Measurements from ENCODE around the gene ZNF813. TPM values are rescaled to one million over a fixed set of nuclear protein-coding genes. Genes with fewer than 3 reads are reported as not detected.
A peak's percentile ranks its signal among the peaks of the same experiment; 100 is the strongest.
"Not testable (repeated sequence)": the region's sequence is repeated elsewhere in the genome, so short reads cannot be mapped to it uniquely, and the experiment has no call there.

Gene ZNF813
- polyA plus RNA-seq, 3 donors, result 0.32 to 1.9 (median 0.61) TPM

DNA sequence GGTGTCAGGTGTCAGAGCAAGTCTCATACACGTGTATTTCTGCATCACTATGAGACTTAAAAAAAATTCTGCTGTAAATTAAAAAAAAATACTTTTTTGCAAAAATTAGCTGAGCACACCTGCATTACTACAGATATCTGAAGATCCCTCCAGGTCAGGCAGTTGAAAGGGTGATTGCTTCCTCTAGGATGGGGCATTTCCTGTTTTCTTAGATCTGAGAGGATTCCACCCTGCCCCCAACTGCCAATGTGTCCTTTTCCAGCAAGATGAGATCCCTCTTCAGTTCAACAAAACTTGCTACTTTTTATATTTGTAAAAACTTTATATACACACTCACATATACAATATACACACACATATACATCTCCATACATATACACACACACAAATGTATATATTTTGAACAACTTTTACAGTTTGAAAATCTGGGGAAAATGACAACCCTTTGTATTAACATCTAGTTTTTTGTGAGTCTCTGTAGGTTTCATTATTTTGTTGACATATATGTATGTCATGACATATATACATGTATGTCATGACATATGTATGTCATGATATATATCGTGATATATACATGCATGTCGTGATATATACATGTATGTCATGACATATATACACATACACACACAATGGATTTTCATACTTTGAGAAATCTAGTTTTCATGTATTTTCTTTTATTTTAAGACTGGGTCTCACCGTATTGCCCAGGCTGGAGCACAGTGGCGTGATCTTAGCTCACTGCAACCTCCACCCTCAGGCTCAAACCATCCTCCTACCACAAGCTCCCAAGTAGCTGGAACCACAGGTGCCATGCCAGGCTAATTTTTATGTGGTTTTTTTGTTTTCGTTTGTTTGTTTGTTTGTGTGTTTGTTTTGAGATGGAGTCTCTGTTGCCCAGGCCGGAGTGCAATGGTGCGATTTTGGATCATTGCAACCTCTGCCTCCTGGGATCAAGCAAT lies 17.8 kb downstream of the ZNF813 start:
- peaks cover 44 to 95% (median 87%) of the 10 kb centered on the region in 7 donors for H3K9me3 Mint-ChIP-seq
- Histone ChIP-seq H3K4me3 (replicated peaks in 1 of 3; ENCODE audit: low read depth in 2 of 3, low read length in 3 of 3) (no peak overlapping the region), H4K20me1 (ENCODE audit: insufficient read depth, low read length) (no peaks in the 10 kb centered on the region), H3K4me2 (replicated peaks; ENCODE audit: extremely low read depth, low read length, poor library complexity, severe bottlenecking) (no peak overlapping the region), H3K27ac (ENCODE audit: low read depth in 1 of 2, low read length in 2 of 2) (no peak overlapping the region), H3K9ac (ENCODE audit: insufficient read depth, low read length, poor library complexity, severe bottlenecking) (no peak overlapping the region), H3K4me1 (ENCODE audit: control insufficient read depth in 1 of 2, insufficient read depth in 2 of 2, low read length in 2 of 2) (no peaks in the 10 kb centered on the region), H3K27me3 (ENCODE audit: control insufficient read depth in 2 of 2, insufficient read depth in 2 of 2, low read length in 2 of 2) (no peaks in the 10 kb centered on the region), H2AFZ (ENCODE audit: insufficient read depth, low read depth, low read length, poor library complexity, severe bottlenecking) (no peak overlapping the region), H3K36me3 (replicated peaks in 1 of 2; ENCODE audit: control insufficient read depth in 1 of 2, insufficient read depth in 2 of 2, low read length in 2 of 2) (peaks cover 54 to 82% of the 10 kb centered on the region in 2 donors), H3K9me3 (replicated peaks in 1 of 2; ENCODE audit: control insufficient read depth in 1 of 2, insufficient read depth in 1 of 2, low read length in 2 of 2) (peaks cover 73 to 85% of the 10 kb centered on the region in 2 donors), H3K79me2 (ENCODE audit: insufficient read depth, low read length) (no peaks in the 10 kb centered on the region)
- DNase-seq, result no peak
- H3K4me1 Mint-ChIP-seq, result no peaks in the 10 kb centered on the region
- peaks cover 65 to 79% of the 10 kb centered on the region in 2 donors for H3K36me3 Mint-ChIP-seq
- intact Hi-C loops (cut with micrococcal nuclease), result no loop called here
- H3K27ac Mint-ChIP-seq, result no peak overlapping the region
- H3K27me3 Mint-ChIP-seq (ENCODE audit: low read depth in 3 of 3), result no peaks in the 10 kb centered on the region
- 100% methylated on average over 3 of the region's 8 CpGs for WGBS (ENCODE audit: insufficient coverage)
- TF ChIP-seq CTCF (IDR thresholded peaks at IDR 0.05), result no peak
- no peak overlapping the region for H3K4me3 Mint-ChIP-seq

DNA sequence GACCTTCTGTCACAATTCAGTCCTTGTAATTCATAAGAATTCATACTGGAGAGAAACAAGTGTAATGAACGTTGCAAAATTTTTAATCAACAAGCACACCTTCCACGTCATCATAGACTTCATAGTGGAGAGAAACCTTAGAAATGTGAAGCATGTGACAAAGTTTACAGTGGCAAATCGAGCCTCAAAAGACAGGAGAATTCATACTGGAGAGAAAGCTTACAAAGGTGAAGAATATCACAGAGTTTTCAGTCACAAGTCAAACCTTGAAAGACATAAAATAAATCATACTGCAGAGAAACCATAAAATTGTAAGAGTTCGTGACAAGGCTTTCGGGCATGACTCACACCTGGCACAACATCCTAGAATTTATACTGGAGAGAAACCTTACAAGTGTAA lies 24.6 kb downstream of the ZNF813 start:
- H3K9ac ChIP-seq (ENCODE audit: insufficient read depth, low read length, poor library complexity, severe bottlenecking), result no peak overlapping the region
- no peak overlapping the region for H3K27ac Mint-ChIP-seq
- no peak overlapping the region for H3K4me3 Mint-ChIP-seq
- no peak overlapping the region for H2AFZ ChIP-seq (ENCODE audit: insufficient read depth, low read depth, low read length, poor library complexity, severe bottlenecking)
- peaks cover 33 to 59% of the 10 kb centered on the region in 2 donors for H3K36me3 Mint-ChIP-seq
- no peaks in the 10 kb centered on the region for H3K79me2 ChIP-seq (ENCODE audit: insufficient read depth, low read length)
- H3K4me1 Mint-ChIP-seq, result no peaks in the 10 kb centered on the region
- no peak for DNase-seq
- H3K9me3 Mint-ChIP-seq, result peaks cover 57 to 98% (median 93%) of the 10 kb centered on the region in 7 donors
- H3K4me3 ChIP-seq (replicated peaks in 1 of 3; ENCODE audit: low read depth in 2 of 3, low read length in 3 of 3), result no peak overlapping the region
- intact Hi-C loops (cut with micrococcal nuclease), result no loop called here
- peaks cover 36 to 66% of the 10 kb centered on the region in 2 donors for H3K36me3 ChIP-seq (replicated peaks in 1 of 2; ENCODE audit: control insufficient read depth in 1 of 2, insufficient read depth in 2 of 2, low read length in 2 of 2)
- no peaks in the 10 kb centered on the region for H3K4me1 ChIP-seq (ENCODE audit: control insufficient read depth in 1 of 2, insufficient read depth in 2 of 2, low read length in 2 of 2)
- no peaks in the 10 kb centered on the region for H4K20me1 ChIP-seq (ENCODE audit: insufficient read depth, low read length)
- H3K27ac ChIP-seq (ENCODE audit: low read depth in 1 of 2, low read length in 2 of 2), result no peak overlapping the region
- no peaks in the 10 kb centered on the region for H3K27me3 ChIP-seq (ENCODE audit: control insufficient read depth in 2 of 2, insufficient read depth in 2 of 2, low read length in 2 of 2)
- TF ChIP-seq CTCF (IDR thresholded peaks at IDR 0.05), result no peak
- H3K9me3 ChIP-seq (replicated peaks in 1 of 2; ENCODE audit: control insufficient read depth in 1 of 2, insufficient read depth in 1 of 2, low read length in 2 of 2), result peaks cover 63 to 100% of the 10 kb centered on the region in 2 donors
- no CpG with 5 or more reads among the region's 5 CpGs for WGBS (ENCODE audit: insufficient coverage)
- H3K27me3 Mint-ChIP-seq (ENCODE audit: low read depth in 3 of 3), result no peaks in the 10 kb centered on the region
- H3K4me2 ChIP-seq (replicated peaks; ENCODE audit: extremely low read depth, low read length, poor library complexity, severe bottlenecking), result no peak overlapping the region

GRCh38 chr19:53497311-53498023 lies 29.9 kb downstream of the ZNF813 start:
- H4K20me1 ChIP-seq (ENCODE audit: insufficient read depth, low read length); H3K9ac ChIP-seq (ENCODE audit: insufficient read depth, low read length, poor library complexity, severe bottlenecking); H3K4me1 ChIP-seq (ENCODE audit: control insufficient read depth in 1 of 2, insufficient read depth in 2 of 2, low read length in 2 of 2); DNase-seq; H3K27me3 ChIP-seq (ENCODE audit: control insufficient read depth in 2 of 2, insufficient read depth in 2 of 2, low read length in 2 of 2); H3K4me3 ChIP-seq (replicated peaks in 1 of 3; ENCODE audit: low read depth in 2 of 3, low read length in 3 of 3); H3K27me3 Mint-ChIP-seq (ENCODE audit: low read depth in 3 of 3); H2AFZ ChIP-seq (ENCODE audit: insufficient read depth, low read depth, low read length, poor library complexity, severe bottlenecking); H3K27ac ChIP-seq (ENCODE audit: low read depth in 1 of 2, low read length in 2 of 2); intact Hi-C loops (cut with micrococcal nuclease); H3K4me2 ChIP-seq (replicated peaks; ENCODE audit: extremely low read depth, low read length, poor library complexity, severe bottlenecking); H3K4me1 Mint-ChIP-seq; H3K79me2 ChIP-seq (ENCODE audit: insufficient read depth, low read length): not testable (repeated sequence)
- peak overlapping the region in 1 of 7 donors; percentile 53 for H3K27ac Mint-ChIP-seq
- WGBS (ENCODE audit: insufficient coverage), result 0% methylated on average over 1 of the region's 11 CpGs
- H3K36me3 Mint-ChIP-seq, result peaks cover 0 to 14% of the 10 kb centered on the region in 2 donors
- peaks cover 35 to 85% (median 70%) of the 10 kb centered on the region in 7 donors for H3K9me3 Mint-ChIP-seq
- Histone ChIP-seq H3K9me3 (replicated peaks in 1 of 2; ENCODE audit: control insufficient read depth in 1 of 2, insufficient read depth in 1 of 2, low read length in 2 of 2) (peaks cover 53 to 54% of the 10 kb centered on the region in 2 donors), H3K36me3 (replicated peaks in 1 of 2; ENCODE audit: control insufficient read depth in 1 of 2, insufficient read depth in 2 of 2, low read length in 2 of 2) (peaks cover 0 to 12% of the 10 kb centered on the region in 2 donors)
- peak overlapping the region in 1 of 2 donors; percentile 48 for H3K4me3 Mint-ChIP-seq

Data from CD14-positive monocyte (primary cell).